Activated CD4-positive, alpha-beta T cell treated with anti-CD3 and anti-CD28 coated beads for 36 hours (primary cell): Measurements from ENCODE around the gene RSPH6A. TPM values are rescaled to one million over a fixed set of nuclear protein-coding genes. Genes with fewer than 3 reads are reported as not detected.
A peak's percentile ranks its signal among the peaks of the same experiment; 100 is the strongest.

Experiments
- ATAC-seq: fragments of 200-7000 bp; cut with Tn5 transposase; one replicate; pipeline ENCODE4 v1.10.0; 2021; ENCODE audit warnings: mild to moderate bottlenecking, moderate library complexity
- CTCF ChIA-PET: fragments of 350-600 bp; sonication (Branson Sonifier 250); formaldehyde crosslinking; loops from one replicate; lab custom pipeline; 2021; ENCODE audit warnings: antibody characterized with exemption; lab: Charles Lee
- POLR2A ChIA-PET: fragments of 350-600 bp; sonication (Branson Sonifier 250); formaldehyde crosslinking; loops from one replicate; lab custom pipeline; 2021; ENCODE audit warnings: antibody characterized with exemption, inconsistent platforms; lab: Charles Lee
- DNase-seq: peaks from one replicate; pipeline ENCODE4 v3.0.0-alpha.2; 2020
- H3K27ac Mint-ChIP-seq: one replicate; pipeline ENCODE4 v1.8.0; 2021; ENCODE audit warnings: mixed read lengths
- H3K27me3 Mint-ChIP-seq: one replicate; pipeline ENCODE4 v1.8.0; 2021; ENCODE audit warnings: mixed read lengths
- H3K36me3 Mint-ChIP-seq: one replicate; pipeline ENCODE4 v1.8.0; 2021; ENCODE audit warnings: low read depth, mixed read lengths
- H3K4me1 Mint-ChIP-seq: one replicate; pipeline ENCODE4 v1.8.0; 2021; ENCODE audit warnings: mixed read lengths
- H3K4me3 Mint-ChIP-seq: one replicate; pipeline ENCODE4 v1.8.0; 2021; ENCODE audit warnings: mild to moderate bottlenecking, moderate library complexity, mixed read lengths
- H3K9me3 Mint-ChIP-seq: one replicate; pipeline ENCODE4 v1.8.0; 2021; ENCODE audit warnings: low read depth, mixed read lengths
- intact Hi-C, 2 experiments: fragments of 100-400 bp; cut with DNase I in 1 of 2; cut with micrococcal nuclease in 1 of 2; formaldehyde crosslinking; loops; one replicate each; pipeline versions ENCODE4 v1.14.2 to v1.15.1; 2022 to 2024; cut with DNase I, micrococcal nuclease
- total RNA-seq, 2 experiments: library from RNA; stranded (reverse); gene quantifications; one replicate each; pipeline ENCODE4 v1.2.3, GENCODE V29; 2021

The RSPH6A gene
- total RNA-seq, 2 experiments from 2014 or later, result 0.21 to 0.23 TPM

- ATAC-seq (peak; percentile 100), DNase-seq (peak; percentile 99)
- H3K9me3 Mint-ChIP-seq, result no peaks in the 10 kb centered on the region
- H3K27ac Mint-ChIP-seq, result no peak overlapping the region
- ChIA-PET CTCF (interaction anchor here (0.5 to 2.6 kb wide), 40 partner anchors 9 to 1138 kb away, joined by 3 to 16 read pairs (median 5); partner anchors contain the start of genes CCDC61, EML2, GIPR and QPCTL), POLR2A (interaction anchor here (1.0 kb wide), 1 partner anchor 48 kb away, joined by 4 read pairs; the partner anchor contains the start of gene SIX5)
- peaks cover 10% of the 10 kb centered on the region for H3K27me3 Mint-ChIP-seq
- intact Hi-C loops, result loop anchor here (1.0 to 10.0 kb wide), 8 partner anchors 24 to 448 kb away; partner anchors contain the start of gene DMWD (in 1 of the 2)
- peaks cover 24% of the 10 kb centered on the region for H3K36me3 Mint-ChIP-seq
- H3K4me1 Mint-ChIP-seq, result peaks cover 7% of the 10 kb centered on the region
- no peak overlapping the region for H3K4me3 Mint-ChIP-seq
These were observed 2.1 kb upstream of the RSPH6A start for GRCh38 chr19:45817010-45817724.

GRCh38 chr19:45816236-45817009 is 1.3 kb upstream of the RSPH6A start:
- ChIA-PET POLR2A (interaction anchor here (1.0 kb wide), 1 partner anchor 48 kb away, joined by 4 read pairs; the partner anchor contains the start of gene SIX5), CTCF (interaction anchor here (0.5 to 2.6 kb wide), 36 partner anchors 8 to 1139 kb away, joined by 3 to 16 read pairs (median 5); partner anchors contain the start of genes CCDC61, GIPR, QPCTL and SIX5)
- intact Hi-C loops, result loop anchor here (1.0 to 10.0 kb wide), 8 partner anchors 24 to 449 kb away; partner anchors contain the start of gene DMWD (in 1 of the 2)
- peaks cover 10% of the 10 kb centered on the region for H3K27me3 Mint-ChIP-seq
- DNase-seq, result no peak
- peaks cover 24% of the 10 kb centered on the region for H3K36me3 Mint-ChIP-seq
- H3K4me1 Mint-ChIP-seq, result peaks cover 7% of the 10 kb centered on the region
- no peak for ATAC-seq
- no peak overlapping the region for H3K27ac Mint-ChIP-seq
- H3K4me3 Mint-ChIP-seq, result no peak overlapping the region
- no peaks in the 10 kb centered on the region for H3K9me3 Mint-ChIP-seq

- H3K27me3 Mint-ChIP-seq, result peaks cover 10% of the 10 kb centered on the region
- H3K27ac Mint-ChIP-seq, result no peak overlapping the region
- peaks cover 21% of the 10 kb centered on the region for H3K36me3 Mint-ChIP-seq
- no peak overlapping the region for H3K4me3 Mint-ChIP-seq
- ATAC-seq (no peak), DNase-seq (no peak)
- intact Hi-C loops, result loop anchor here (2.0 to 10.0 kb wide), 4 partner anchors 23 to 201 kb away; partner anchors contain the start of gene DMWD (in 1 of the 2)
- H3K4me1 Mint-ChIP-seq, result peaks cover 7% of the 10 kb centered on the region
- CTCF ChIA-PET, result interaction anchor here (1.1 to 2.6 kb wide), 4 partner anchors 9 to 21 kb away, joined by 3 to 15 read pairs (median 8); no protein-coding TSS in a partner anchor
- H3K9me3 Mint-ChIP-seq, result no peaks in the 10 kb centered on the region
- POLR2A ChIA-PET, result no interaction called here
These were observed 541 bp upstream of the RSPH6A start for GRCh38 chr19:45815481-45816216.

- POLR2A ChIA-PET, result no interaction called here
- Mint-ChIP-seq H3K36me3 (peaks cover 14% of the 10 kb centered on the region), H3K27ac (no peak overlapping the region), H3K4me3 (no peak overlapping the region), H3K4me1 (peaks cover 13% of the 10 kb centered on the region), H3K27me3 (peaks cover 10% of the 10 kb centered on the region), H3K9me3 (no peaks in the 10 kb centered on the region)
- no peak for DNase-seq
- intact Hi-C loops, result loop anchor here in 1 of 2 experiments (10.0 kb wide), 1 partner anchor 201 kb away; no protein-coding TSS in a partner anchor
- no peak for ATAC-seq
- CTCF ChIA-PET, result interaction anchor here (0.6 to 2.4 kb wide), 6 partner anchors 9 to 68 kb away, joined by 3 to 13 read pairs (median 5); no protein-coding TSS in a partner anchor
These were observed 835 bp downstream of the RSPH6A start for GRCh38 chr19:45814166-45814780.

GRCh38 chr19:45812297-45812696 is 2.8 kb downstream of the RSPH6A start:
- Mint-ChIP-seq H3K4me3 (no peak overlapping the region), H3K4me1 (peaks cover 14% of the 10 kb centered on the region), H3K27me3 (peaks cover 10% of the 10 kb centered on the region), H3K36me3 (peaks cover 12% of the 10 kb centered on the region), H3K27ac (no peak overlapping the region), H3K9me3 (no peaks in the 10 kb centered on the region)
- ChIA-PET CTCF (interaction anchor here (0.6 to 2.4 kb wide), 5 partner anchors 9 to 214 kb away, joined by 3 to 13 read pairs (median 3); no protein-coding TSS in a partner anchor), POLR2A (no interaction called here)
- intact Hi-C loops, result loop anchor here in 1 of 2 experiments (10.0 kb wide), 1 partner anchor 203 kb away; no protein-coding TSS in a partner anchor
- ATAC-seq (no peak), DNase-seq (no peak)

- Mint-ChIP-seq H3K27ac (no peak overlapping the region), H3K9me3 (no peaks in the 10 kb centered on the region)
- no peak for ATAC-seq
These were observed 5.4 kb downstream of the RSPH6A start for GRCh38 chr19:45809643-45810159.

GRCh38 chr19:45805719-45806118 is 9.4 kb downstream of the RSPH6A start:
- H3K27me3 Mint-ChIP-seq, result peaks cover 5% of the 10 kb centered on the region
- peaks cover 7% of the 10 kb centered on the region for H3K4me1 Mint-ChIP-seq
- H3K27ac Mint-ChIP-seq, result no peak overlapping the region
- ATAC-seq (no peak), DNase-seq (no peak)
- POLR2A ChIA-PET, result no interaction called here
- no peaks in the 10 kb centered on the region for H3K36me3 Mint-ChIP-seq
- intact Hi-C loops, result no loop called here
- CTCF ChIA-PET, result interaction anchor here (0.7 to 1.8 kb wide), 2 partner anchors 8 to 11 kb away, joined by 3 to 7 read pairs; no protein-coding TSS in a partner anchor
- no peak overlapping the region for H3K4me3 Mint-ChIP-seq
- H3K9me3 Mint-ChIP-seq, result no peaks in the 10 kb centered on the region

More at GRCh38 chr19:45809643-45810159, 5.4 kb downstream of the RSPH6A start:
- Mint-ChIP-seq H3K4me3 (no peak overlapping the region), H3K4me1 (peaks cover 7% of the 10 kb centered on the region), H3K36me3 (peaks cover 4% of the 10 kb centered on the region), H3K27me3 (peaks cover 10% of the 10 kb centered on the region)
- DNase-seq, result no peak
- intact Hi-C loops, result loop anchor here in 1 of 2 experiments (10.0 kb wide), 1 partner anchor 205 kb away; no protein-coding TSS in a partner anchor
- ChIA-PET POLR2A (interaction anchor here (0.6 kb wide), 1 partner anchor 10 kb away, joined by 4 read pairs; no protein-coding TSS in a partner anchor), CTCF (interaction anchor here (0.6 to 1.2 kb wide), 2 partner anchors 40 to 71 kb away, joined by 3 to 4 read pairs; no protein-coding TSS in a partner anchor)

- intact Hi-C loops, result no loop called here
- Mint-ChIP-seq H3K36me3 (no peaks in the 10 kb centered on the region), H3K27me3 (peaks cover 5% of the 10 kb centered on the region)
These were observed 10.2 kb downstream of the RSPH6A start for GRCh38 chr19:45804959-45805230.

GRCh38 chr19:45804140-45804958 is 10.8 kb downstream of the RSPH6A start:
- Mint-ChIP-seq H3K27ac (no peak overlapping the region), H3K4me3 (no peak overlapping the region), H3K36me3 (no peaks in the 10 kb centered on the region), H3K9me3 (no peaks in the 10 kb centered on the region), H3K27me3 (peaks cover 8% of the 10 kb centered on the region), H3K4me1 (peaks cover 2% of the 10 kb centered on the region)
- ATAC-seq, result no peak
- intact Hi-C loops, result no loop called here
- POLR2A ChIA-PET, result no interaction called here
- CTCF ChIA-PET, result interaction anchor here (0.9 to 14.8 kb wide), 4 partner anchors 8 to 33 kb away, joined by 4 to 126 read pairs (median 6); partner anchors contain the start of gene SIX5
- DNase-seq, result no peak

More at GRCh38 chr19:45804959-45805230, 10.2 kb downstream of the RSPH6A start:
- CTCF ChIA-PET, result interaction anchor here (1.8 kb wide), 1 partner anchor 12 kb away, joined by 7 read pairs; no protein-coding TSS in a partner anchor
- ATAC-seq (no peak), DNase-seq (no peak)
- POLR2A ChIA-PET, result no interaction called here
- no peaks in the 10 kb centered on the region for H3K9me3 Mint-ChIP-seq
- H3K27ac Mint-ChIP-seq, result no peak overlapping the region
- H3K4me3 Mint-ChIP-seq, result no peak overlapping the region
- H3K4me1 Mint-ChIP-seq, result peaks cover 7% of the 10 kb centered on the region
